ENCODE measurements around the gene TMEM92.

Gene TMEM92

GRCh38 chr17:50330151-50330775 is 56.0 kb downstream of the TMEM92 start:
- FAIRE-seq (no peak), DNase-seq (ENCODE audit: insufficient read length, low spot score) (no peak)
- TF ChIP-seq PAX5 (IDR thresholded peaks at IDR 0.05; ENCODE audit: insufficient read depth, low read length, severe bottlenecking), result no peak
- TF ChIP-seq POU2F2 (IDR thresholded peaks at IDR 0.05; ENCODE audit: low read depth, low read length), result no peak
- TF ChIP-seq POLR2A (IDR thresholded peaks at IDR 0.05; ENCODE audit: low read depth, low read length), result no peak
- TF ChIP-seq POLR2AphosphoS5 (IDR thresholded peaks at IDR 0.05; ENCODE audit: low read depth, low read length), result no peak
- TF ChIP-seq TAF1 (IDR thresholded peaks at IDR 0.05; ENCODE audit: low read depth, low read length), result no peak
- TF ChIP-seq SPI1 (IDR thresholded peaks at IDR 0.05; ENCODE audit: low read depth, low read length), result no peak
